ENCODE data around the gene PITX2.
"Not testable (repeated sequence)": the region's sequence is repeated elsewhere in the genome, so short reads cannot be mapped to it uniquely, and the experiment has no call there.

PITX2 gene

GRCh38 chr4:110610620-110610939 lies 12.3 kb downstream of the PITX2 start:
- DNase-seq: no peak

DNA sequence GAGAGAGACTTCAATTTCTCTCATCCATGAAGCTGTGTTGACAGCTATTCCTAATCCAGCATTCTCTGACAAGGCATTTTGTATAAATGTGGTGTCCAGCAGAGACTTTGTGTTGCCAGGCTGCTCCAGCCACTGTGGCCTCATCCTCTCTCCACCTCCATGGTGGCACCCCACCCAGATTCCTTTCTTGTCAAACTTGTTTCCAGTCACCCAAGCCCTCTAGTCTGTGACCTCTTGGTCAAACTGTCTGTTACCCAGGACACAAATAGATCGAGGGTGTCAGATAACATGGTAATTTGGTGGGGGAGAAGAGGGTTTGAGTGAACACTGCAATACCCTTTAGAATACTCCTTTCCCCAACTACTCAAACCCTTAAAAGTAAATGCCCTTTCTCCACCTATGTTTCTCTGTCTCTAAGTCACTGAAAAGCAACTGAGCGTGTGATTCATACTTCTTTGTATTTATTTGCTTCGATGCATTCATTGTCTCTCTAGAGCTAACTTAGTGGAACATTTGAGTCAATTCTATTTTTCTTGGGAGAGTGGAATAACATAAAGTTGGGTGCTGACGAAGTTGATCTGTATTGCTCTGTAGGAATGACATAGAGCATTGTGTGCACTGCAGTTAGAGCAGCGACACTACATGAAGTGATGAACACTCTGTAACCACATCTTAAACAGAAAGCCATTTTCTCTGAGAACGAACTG lies 13.7 kb downstream of the PITX2 start:
- DNase-seq: no peak

GRCh38 chr4:110605077-110605476 lies 17.8 kb downstream of the PITX2 start:
- no peak for DNase-seq

GRCh38 chr4:110602061-110602460 lies 20.8 kb downstream of the PITX2 start:
- DNase-seq: no peak

DNA sequence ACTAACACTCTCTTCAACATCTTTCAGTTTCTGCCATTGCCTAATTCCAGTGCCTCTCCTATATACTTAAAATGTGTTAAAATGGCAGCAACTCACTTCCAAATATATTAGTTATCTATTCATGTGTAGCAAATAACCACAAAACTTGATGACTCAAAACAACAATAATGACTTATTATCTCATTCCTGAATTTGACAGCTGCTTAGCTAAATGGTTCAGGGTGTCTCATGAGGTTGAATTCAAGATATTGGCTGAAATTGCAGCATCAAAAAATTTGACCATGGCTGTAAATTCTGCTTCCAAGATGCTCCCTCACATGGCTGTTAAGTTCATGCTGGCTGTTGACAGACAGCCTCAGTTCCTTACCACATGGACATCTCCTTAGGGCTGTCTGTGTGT lies 25.3 kb downstream of the PITX2 start:
- no peak for DNase-seq

DNA sequence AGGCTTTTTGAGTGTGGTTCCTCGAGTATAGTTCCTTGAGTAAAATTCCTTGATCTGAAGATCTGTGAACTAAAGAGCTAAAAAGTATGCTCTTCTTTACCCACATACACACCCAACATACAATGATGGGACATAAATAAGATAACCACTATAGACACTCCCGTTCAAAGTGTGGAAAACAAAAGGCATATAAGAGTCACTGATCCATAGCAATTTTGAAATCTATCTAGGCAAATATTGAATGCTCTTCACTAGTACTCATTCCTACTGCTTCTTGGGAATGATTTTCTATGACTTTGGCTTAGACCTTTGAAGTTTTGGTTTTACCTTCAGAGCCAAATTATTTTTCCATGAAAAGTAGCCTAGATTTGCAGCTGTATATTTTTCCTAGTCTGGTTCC lies 26.4 kb downstream of the PITX2 start:
- DNase-seq: no peak

DNA sequence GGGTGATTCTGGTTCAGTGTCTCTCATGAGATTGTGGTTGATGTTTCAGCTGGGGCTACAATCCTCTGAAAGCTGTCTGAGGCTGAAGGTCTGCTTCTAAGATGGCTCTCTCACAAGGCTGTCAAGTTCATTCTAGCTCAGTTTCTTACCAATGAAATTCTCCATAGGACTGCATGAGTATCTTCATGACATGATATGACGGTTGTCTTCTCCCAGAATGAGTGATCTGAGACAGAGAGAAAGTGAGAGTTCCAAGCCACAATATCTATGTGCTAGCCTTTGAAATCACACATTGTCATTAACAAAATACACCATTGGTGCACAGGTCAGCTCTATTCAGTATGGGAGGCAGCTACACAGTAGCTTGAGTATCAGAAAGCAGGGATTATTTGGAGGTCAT lies 27.3 kb downstream of the PITX2 start:
- no peak for DNase-seq

DNA sequence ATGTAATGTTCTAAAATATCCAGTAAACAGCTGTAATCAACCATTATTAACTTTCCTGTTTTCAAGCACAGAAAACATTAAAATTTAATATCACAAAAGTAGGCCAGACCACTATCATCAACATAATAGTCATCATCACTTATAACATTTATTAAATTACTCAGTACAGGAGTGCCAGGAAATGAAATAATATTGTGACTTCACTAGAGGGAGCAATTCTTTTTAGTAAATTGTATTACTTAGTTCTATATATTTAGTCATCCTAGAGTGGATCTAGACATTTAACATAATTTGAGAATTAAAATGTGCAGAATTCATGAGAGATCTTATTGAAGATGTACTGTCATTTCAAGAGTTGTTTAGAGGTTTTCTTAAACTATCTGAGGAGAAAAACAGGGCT lies 33.6 kb downstream of the PITX2 start:
- DNase-seq: no peak

DNA sequence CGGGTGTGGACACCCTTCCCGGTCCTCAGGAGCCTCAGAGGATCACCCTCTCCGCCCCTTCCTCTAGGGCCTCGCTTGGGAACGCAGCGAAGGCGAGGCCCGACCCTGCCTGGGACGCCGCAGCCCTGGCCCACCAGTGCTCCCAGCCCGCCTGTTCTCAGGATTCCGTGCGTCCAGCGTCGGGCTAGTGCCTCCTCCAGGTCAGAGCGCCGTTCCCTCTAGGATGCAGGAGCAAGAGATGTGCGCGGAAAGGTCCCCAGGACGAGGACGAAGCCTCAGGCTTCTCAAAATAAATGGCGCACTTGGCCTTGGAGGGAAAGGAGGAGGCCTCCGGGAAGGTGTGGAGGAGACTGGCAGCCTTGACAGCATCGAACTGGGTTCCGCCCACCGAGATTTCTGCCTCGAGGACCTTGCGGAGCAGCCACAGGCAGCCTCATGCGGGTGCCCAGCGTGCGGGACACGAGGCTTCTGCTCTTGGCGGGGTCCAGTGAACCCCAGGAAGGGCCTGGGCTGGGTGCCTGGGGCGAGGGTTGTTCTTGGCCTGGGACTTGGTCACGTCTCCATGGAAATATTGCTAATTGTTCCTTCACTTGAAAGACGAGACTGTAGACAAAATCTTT lies 35.1 kb downstream of the PITX2 start:
- DNase-seq: no peak

GRCh38 chr4:110586131-110586850 lies 36.6 kb downstream of the PITX2 start:
- DNase-seq: no peak

DNA sequence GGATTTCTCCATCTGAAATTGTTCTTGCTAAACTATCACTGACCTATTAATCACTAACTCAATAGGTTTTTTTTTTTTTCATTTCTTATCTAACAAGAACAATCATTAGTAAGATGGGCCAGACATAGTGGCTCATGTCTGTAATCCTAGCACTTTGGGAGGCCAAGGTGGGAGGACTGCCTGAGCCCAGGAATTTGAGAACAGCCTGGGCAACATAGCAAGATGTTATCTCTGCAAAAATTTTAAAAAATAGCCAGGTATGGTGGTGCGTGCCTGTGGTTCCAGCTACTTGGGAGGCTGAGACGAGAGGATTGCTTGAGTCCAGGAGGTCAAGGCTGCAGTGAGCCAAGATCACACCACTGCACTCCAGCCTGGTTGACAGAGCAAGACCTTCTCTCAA lies 46.2 kb downstream of the PITX2 start:
- not testable (repeated sequence) for DNase-seq
